HPDE6-E6E7 (cell line): ENCODE results near the gene WFDC5.
"Not testable (repeated sequence)": the region's sequence is repeated elsewhere in the genome, so short reads cannot be mapped to it uniquely, and the experiment has no call there.

Experiments
- DNase-seq: peaks from one replicate; pipeline ENCODE4 v3.0.0; 2011; ENCODE audit warnings: missing footprints; ENCODE audit errors: extremely low spot score

The WFDC5 gene

GRCh38 chr20:45087814-45088213 lies 27.2 kb downstream of the WFDC5 start:
- no peak for DNase-seq

GRCh38 chr20:45087097-45087790 lies 27.7 kb downstream of the WFDC5 start:
- no peak for DNase-seq

GRCh38 chr20:45085867-45086266 lies 29.1 kb downstream of the WFDC5 start:
- no peak for DNase-seq

GRCh38 chr20:45085289-45085688 lies 29.7 kb downstream of the WFDC5 start:
- no peak for DNase-seq

- no peak for DNase-seq
Observed at GRCh38 chr20:45083127-45083526, 31.8 kb downstream of the WFDC5 start.

- DNase-seq: no peak
Observed at GRCh38 chr20:45082468-45082867, 32.5 kb downstream of the WFDC5 start.

- DNase-seq: no peak
Observed at GRCh38 chr20:45080867-45081624, 33.9 kb downstream of the WFDC5 start.

GRCh38 chr20:45077559-45077958 lies 37.4 kb downstream of the WFDC5 start:
- no peak for DNase-seq

GRCh38 chr20:45073221-45073620 lies 41.8 kb downstream of the WFDC5 start:
- DNase-seq: no peak

GRCh38 chr20:45072066-45072465 lies 42.9 kb downstream of the WFDC5 start:
- DNase-seq: no peak

- DNase-seq: peak; percentile 93
Observed at GRCh38 chr20:45070932-45071632, 43.9 kb downstream of the WFDC5 start.

- no peak for DNase-seq
Observed at GRCh38 chr20:45069261-45069660, 45.7 kb downstream of the WFDC5 start.

- DNase-seq: peak; percentile 51
Observed at GRCh38 chr20:45067558-45067957, 47.4 kb downstream of the WFDC5 start.

GRCh38 chr20:45067087-45067486 lies 47.9 kb downstream of the WFDC5 start:
- DNase-seq: no peak

GRCh38 chr20:45066372-45066771 lies 48.6 kb downstream of the WFDC5 start:
- no peak for DNase-seq

- DNase-seq: no peak
Observed at GRCh38 chr20:45064812-45065211, 50.2 kb downstream of the WFDC5 start.

GRCh38 chr20:45063107-45063506 lies 51.9 kb downstream of the WFDC5 start:
- DNase-seq: not testable (repeated sequence)

- DNase-seq: peak; percentile 97
Observed at GRCh38 chr20:45061244-45061643, 53.7 kb downstream of the WFDC5 start.

- no peak for DNase-seq
Observed at GRCh38 chr20:45060294-45060693, 54.7 kb downstream of the WFDC5 start.
